Measurements from ENCODE around the gene HNF4A. TPM values are rescaled to one million over a fixed set of nuclear protein-coding genes. Genes with fewer than 3 reads are reported as not detected.

The HNF4A gene
- total and polyA plus RNA-seq, 2 of the 13 experiments (the other 11 are each of a cell fraction or from before 2014, with no cell fraction given): 80.9 to 169 TPM

DNA sequence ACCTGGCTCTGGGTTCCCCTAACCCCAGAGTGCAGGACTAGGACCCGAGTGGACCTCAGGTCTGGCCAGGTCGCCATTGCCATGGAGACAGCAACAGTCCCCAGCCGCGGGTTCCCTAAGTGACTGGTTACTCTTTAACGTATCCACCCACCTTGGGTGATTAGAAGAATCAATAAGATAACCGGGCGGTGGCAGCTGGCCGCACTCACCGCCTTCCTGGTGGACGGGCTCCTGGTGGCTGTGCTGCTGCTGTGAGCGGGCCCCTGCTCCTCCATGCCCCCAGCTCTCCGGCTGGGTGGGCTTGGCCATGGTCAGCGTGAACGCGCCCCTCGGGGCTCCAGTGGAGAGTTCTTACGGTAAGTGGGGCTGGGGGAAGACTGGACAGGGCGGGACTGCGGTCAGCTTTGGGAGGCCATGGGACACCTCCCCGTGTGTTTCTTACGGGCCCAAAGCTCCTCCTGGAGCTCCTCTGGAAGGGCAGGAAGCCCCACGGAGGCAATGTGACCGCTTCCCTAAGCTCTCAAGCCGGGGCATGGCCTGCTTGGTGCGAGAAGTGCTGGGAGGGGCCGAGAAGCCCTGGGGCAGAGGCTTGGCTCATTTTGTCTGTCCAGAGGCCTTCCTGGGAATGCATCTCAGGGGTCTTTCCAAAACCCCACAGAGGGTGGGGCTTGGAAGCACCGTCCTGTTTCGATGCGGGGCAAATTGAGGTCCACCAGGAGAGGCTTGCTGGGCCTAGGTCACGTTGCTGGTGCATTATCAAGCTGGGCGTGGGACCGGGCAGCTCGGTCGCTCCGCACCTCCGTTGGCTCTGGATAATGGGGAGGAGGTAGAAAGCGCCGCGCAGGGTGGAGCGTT, at the start of gene HNF4A (continued):
- TF ChIP-seq HNRNPH1 (optimal IDR thresholded peaks at IDR 0.05; ENCODE audit: low read depth, low read length): no peak
- peak; percentile 94; the same call in 1 of the 2 replicates for TF ChIP-seq ZNF274 (CRISPR knock-in tag; IDR thresholded peaks at IDR 0.05)
- no peak for TF ChIP-seq MAFG (CRISPR knock-in tag; IDR thresholded peaks at IDR 0.05)
- TF ChIP-seq RAD21 (CRISPR knock-in tag; IDR thresholded peaks at IDR 0.05): peak; percentile 66
- no peak for TF ChIP-seq HCFC1 (IDR thresholded peaks at IDR 0.05; ENCODE audit: low read depth, low read length)
- TF ChIP-seq AGO2 (optimal IDR thresholded peaks at IDR 0.05; ENCODE audit: low read depth, low read length): peak; percentile 94
- peak; percentile 94 for TF ChIP-seq SRSF1 (optimal IDR thresholded peaks at IDR 0.05; ENCODE audit: low read depth, low read length)
- TF ChIP-seq ZNF543 (CRISPR knock-in tag; IDR thresholded peaks at IDR 0.05): peak; percentile 99
- TF ChIP-seq GLI4 (CRISPR knock-in tag; IDR thresholded peaks at IDR 0.05; ENCODE audit: borderline replicate concordance): peak; percentile 74; the same call in 1 of the 2 replicates
- TF ChIP-seq POLR2A (IDR thresholded peaks at IDR 0.05; ENCODE audit: insufficient read depth in 1 of 2, low read depth in 2 of 2, low read length in 2 of 2): peak; percentile 85 to 98
- no peak for TF ChIP-seq SP1 (IDR thresholded peaks at IDR 0.05)
- peak; percentile 55; the same call in 1 of the 2 replicates for TF ChIP-seq SP1 (CRISPR knock-in tag; IDR thresholded peaks at IDR 0.05)
- no peak; the same call in 1 of the 2 replicates for TF ChIP-seq ZNF850 (CRISPR knock-in tag; conservative IDR thresholded peaks at IDR 0.05)
- TF ChIP-seq STAG1 (CRISPR knock-in tag; IDR thresholded peaks at IDR 0.05): peak; percentile 43
- TF ChIP-seq ZNF547 (CRISPR knock-in tag; IDR thresholded peaks at IDR 0.05): peak; percentile 87; the same call in 1 of the 2 replicates
- peak; percentile 84 for TF ChIP-seq RXRA (CRISPR knock-in tag; IDR thresholded peaks at IDR 0.05)
- TF ChIP-seq TMF1 (CRISPR knock-in tag; IDR thresholded peaks at IDR 0.05; ENCODE audit: low read depth): 0 out of 2 replicates have a peak, but pooled peaks have one; percentile 68
- TF ChIP-seq DNMT1 (CRISPR knock-in tag; IDR thresholded peaks at IDR 0.05): 0 out of 2 replicates have a peak, but pooled peaks have one; percentile 9
- peak; percentile 89 for TF ChIP-seq ZNF20 (CRISPR knock-in tag; IDR thresholded peaks at IDR 0.05)
- TF ChIP-seq EZH2 (conservative IDR thresholded peaks at IDR 0.05; ENCODE audit: low read depth, low read length): no peak
- TF ChIP-seq CEBPB (IDR thresholded peaks at IDR 0.05; ENCODE audit: borderline replicate concordance, low read depth, low read length): no peak
- TF ChIP-seq ZNF589 (CRISPR knock-in tag; conservative IDR thresholded peaks at IDR 0.05): 0 out of 2 replicates have a peak, but pooled peaks have one; percentile 18
- peak; percentile 99 for TF ChIP-seq ZNF558 (CRISPR knock-in tag; IDR thresholded peaks at IDR 0.05; ENCODE audit: borderline replicate concordance)
- TF ChIP-seq PRPF4 (IDR thresholded peaks at IDR 0.05; ENCODE audit: low read depth, low read length, poor library complexity, severe bottlenecking): no peak
- peak; percentile 76; the same call in 1 of the 2 replicates for TF ChIP-seq ZNF205 (CRISPR knock-in tag; IDR thresholded peaks at IDR 0.05)
- peak; percentile 53; the same call in 1 of the 2 replicates for TF ChIP-seq ETV5 (CRISPR knock-in tag; IDR thresholded peaks at IDR 0.05; ENCODE audit: borderline replicate concordance)
- TF ChIP-seq MZF1 (CRISPR knock-in tag; IDR thresholded peaks at IDR 0.05; ENCODE audit: borderline replicate concordance): no peak
- TF ChIP-seq ZNF619 (CRISPR knock-in tag; IDR thresholded peaks at IDR 0.05): peak; percentile 58; the same call in 1 of the 2 replicates
- no peak for TF ChIP-seq RBAK (CRISPR knock-in tag; IDR thresholded peaks at IDR 0.05)
- peak; percentile 81 for TF ChIP-seq ASH2L (IDR thresholded peaks at IDR 0.05; ENCODE audit: insufficient read length, low read depth, low read length)
- peak; percentile 77; the same call in 1 of the 2 replicates for TF ChIP-seq ZNF879 (CRISPR knock-in tag; IDR thresholded peaks at IDR 0.05)
- TF ChIP-seq GLMP (CRISPR knock-in tag; IDR thresholded peaks at IDR 0.05; ENCODE audit: borderline replicate concordance): no peak
- no peak for TF ChIP-seq ZNF24 (IDR thresholded peaks at IDR 0.05)
